Tibial nerve (tissue), 4 donors: ENCODE data around the gene TSTD2.

Source experiments
- EP300 ChIP-seq, 2 donors: sonication (generic); formaldehyde crosslinking; IDR thresholded peaks; one replicate each; pipeline ENCODE4 v1.6.1; 2017; ENCODE audit warnings: antibody characterized with exemption in 2 of 2, mild to moderate bottlenecking in 1 of 2
- POLR2A ChIP-seq, 2 donors: fragments of 450-650 bp; IDR thresholded peaks; one replicate each; pipeline ENCODE4 v1.6.1; 2017; ENCODE audit warnings: antibody characterized with exemption in 2 of 2, mild to moderate bottlenecking in 2 of 2, moderate library complexity in 2 of 2
- TF ChIP-seq, protein P1 (sequence below), 5 experiments: fragments of 200-600 bp in 3 of 5; fragments of 450-650 bp in 2 of 5; sonication (generic) in 3 of 5; IDR thresholded peaks; one replicate each; pipeline ENCODE4 v1.5.1; 2016 to 2019; ENCODE audit warnings: antibody characterized with exemption in 5 of 5, mild to moderate bottlenecking in 3 of 5, moderate library complexity in 2 of 5

DNA sequence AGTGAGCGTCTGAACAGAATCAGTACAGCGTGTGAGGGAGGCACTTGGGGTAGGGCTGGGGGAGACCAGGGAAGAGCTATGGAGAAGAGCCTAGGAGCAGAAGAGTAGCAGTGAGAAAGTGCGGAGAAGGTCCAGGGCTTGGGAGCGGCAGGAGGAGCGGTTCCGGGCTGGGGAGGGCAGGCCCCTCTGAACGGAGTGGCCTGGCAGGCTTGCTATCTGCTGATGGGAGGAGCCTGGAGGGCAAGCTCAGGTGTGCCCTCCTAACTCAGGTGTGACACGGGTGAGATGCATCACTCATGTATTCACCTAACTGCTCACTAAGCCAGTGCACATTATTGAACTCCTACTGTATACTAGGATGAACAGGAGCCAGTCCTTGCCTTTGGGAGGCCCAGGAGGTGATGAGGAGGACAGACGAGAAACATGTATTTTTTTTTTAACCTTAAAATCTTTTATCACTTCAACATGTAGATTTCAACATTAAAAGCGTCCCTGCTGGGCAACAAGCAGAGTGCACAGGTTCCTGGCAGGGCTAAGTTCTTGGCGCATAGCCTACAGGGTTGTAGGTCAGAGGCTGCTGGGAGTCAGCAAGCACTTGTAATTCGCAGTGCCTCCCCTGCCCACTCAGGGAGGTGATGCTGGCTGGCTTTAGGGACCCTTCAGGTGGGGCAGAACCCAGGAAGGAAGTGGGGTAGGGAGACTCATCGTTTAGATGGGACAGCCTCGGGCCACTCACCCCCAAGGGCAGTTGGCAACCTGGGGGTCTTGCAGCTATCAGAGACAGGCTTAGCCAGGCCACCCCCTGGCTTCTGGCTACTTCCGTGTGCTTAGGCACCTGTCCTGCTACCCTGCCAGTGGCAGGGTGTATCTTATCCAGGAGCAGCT is 76.2 kb downstream of the TSTD2 start:
- TF ChIP-seq, protein P1, sequence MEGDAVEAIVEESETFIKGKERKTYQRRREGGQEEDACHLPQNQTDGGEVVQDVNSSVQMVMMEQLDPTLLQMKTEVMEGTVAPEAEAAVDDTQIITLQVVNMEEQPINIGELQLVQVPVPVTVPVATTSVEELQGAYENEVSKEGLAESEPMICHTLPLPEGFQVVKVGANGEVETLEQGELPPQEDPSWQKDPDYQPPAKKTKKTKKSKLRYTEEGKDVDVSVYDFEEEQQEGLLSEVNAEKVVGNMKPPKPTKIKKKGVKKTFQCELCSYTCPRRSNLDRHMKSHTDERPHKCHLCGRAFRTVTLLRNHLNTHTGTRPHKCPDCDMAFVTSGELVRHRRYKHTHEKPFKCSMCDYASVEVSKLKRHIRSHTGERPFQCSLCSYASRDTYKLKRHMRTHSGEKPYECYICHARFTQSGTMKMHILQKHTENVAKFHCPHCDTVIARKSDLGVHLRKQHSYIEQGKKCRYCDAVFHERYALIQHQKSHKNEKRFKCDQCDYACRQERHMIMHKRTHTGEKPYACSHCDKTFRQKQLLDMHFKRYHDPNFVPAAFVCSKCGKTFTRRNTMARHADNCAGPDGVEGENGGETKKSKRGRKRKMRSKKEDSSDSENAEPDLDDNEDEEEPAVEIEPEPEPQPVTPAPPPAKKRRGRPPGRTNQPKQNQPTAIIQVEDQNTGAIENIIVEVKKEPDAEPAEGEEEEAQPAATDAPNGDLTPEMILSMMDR (IDR thresholded peaks at IDR 0.05), result no peak
- no peak for TF ChIP-seq POLR2A (IDR thresholded peaks at IDR 0.05)
- no peak for TF ChIP-seq EP300 (IDR thresholded peaks at IDR 0.05)
